Thyroid gland (tissue), 4 donors: ENCODE data around the gene CEP192.

Source experiments
- CTCF ChIP-seq, 6 experiments: fragments of 200-600 bp in 3 of 6; fragments of 450-650 bp in 3 of 6; sonication (generic) in 3 of 6; IDR thresholded peaks; one replicate each; pipeline ENCODE4 v1.5.1; 2016 to 2019; ENCODE audit warnings: antibody characterized with exemption in 6 of 6, mild to moderate bottlenecking in 2 of 6, inconsistent platforms in 1 of 6, moderate library complexity in 1 of 6
- POLR2A ChIP-seq, 2 donors: fragments of 450-650 bp; IDR thresholded peaks; one replicate each; pipeline ENCODE4 v1.6.1; 2017; ENCODE audit warnings: antibody characterized with exemption in 2 of 2, mild to moderate bottlenecking in 2 of 2, moderate library complexity in 1 of 2

- TF ChIP-seq CTCF (IDR thresholded peaks at IDR 0.05) (peak in 2 of 6 experiments; percentile 5 to 15), POLR2A (IDR thresholded peaks at IDR 0.05) (peak; percentile 33 to 84)
Measured at GRCh38 chr18:12990967-12991820, at the start of gene CEP192.
